SJCRH30 (cell line): ENCODE measurements around the gene HORMAD2. TPM values are rescaled to one million over a fixed set of nuclear protein-coding genes. Genes with fewer than 3 reads are reported as not detected.
"Not testable (repeated sequence)": the region's sequence is repeated elsewhere in the genome, so short reads cannot be mapped to it uniquely, and the experiment has no call there.

ENCODE experiments used
- DNase-seq, 2 experiments: peaks; one replicate each; pipeline ENCODE4 v3.0.0-alpha.2; 2015 to 2020
- H3K27ac ChIP-seq: fragments of 250-450 bp; sonication (Bioruptor Pico); 2 replicates; pipeline ENCODE4 v1.5.1; 2020; ENCODE audit warnings: mild to moderate bottlenecking, moderate library complexity
- H3K27me3 ChIP-seq: fragments of 250-450 bp; sonication (Bioruptor Pico); 2 replicates; pipeline ENCODE4 v1.5.1; 2020; ENCODE audit warnings: mild to moderate bottlenecking, moderate library complexity
- H3K36me3 ChIP-seq: fragments of 250-450 bp; sonication (Bioruptor Pico); 2 replicates; pipeline ENCODE4 v1.5.1; 2020; ENCODE audit warnings: mild to moderate bottlenecking, moderate library complexity
- H3K4me1 ChIP-seq: fragments of 250-450 bp; sonication (Bioruptor Pico); 2 replicates; pipeline ENCODE4 v1.5.1; 2020; ENCODE audit warnings: mild to moderate bottlenecking, moderate library complexity
- H3K4me3 ChIP-seq: fragments of 250-450 bp; sonication (Bioruptor Pico); 2 replicates; pipeline ENCODE4 v1.5.1; 2020; ENCODE audit warnings: mild to moderate bottlenecking, moderate library complexity
- H3K9me3 ChIP-seq: fragments of 250-450 bp; sonication (Bioruptor Pico); replicated peaks from 2 replicates; pipeline ENCODE4 v1.5.1; 2020; ENCODE audit warnings: mild to moderate bottlenecking, moderate library complexity
- total RNA-seq: library from RNA; depleted of rRNA; stranded (reverse); fragments of >200 nt; shearing (Covaris generic); gene quantifications from 2 replicates; pipeline ENCODE4 v1.2.3, GENCODE V29; 2014

The HORMAD2 gene
- total RNA-seq, 1 experiment from 2014 or later, result not detected

DNA sequence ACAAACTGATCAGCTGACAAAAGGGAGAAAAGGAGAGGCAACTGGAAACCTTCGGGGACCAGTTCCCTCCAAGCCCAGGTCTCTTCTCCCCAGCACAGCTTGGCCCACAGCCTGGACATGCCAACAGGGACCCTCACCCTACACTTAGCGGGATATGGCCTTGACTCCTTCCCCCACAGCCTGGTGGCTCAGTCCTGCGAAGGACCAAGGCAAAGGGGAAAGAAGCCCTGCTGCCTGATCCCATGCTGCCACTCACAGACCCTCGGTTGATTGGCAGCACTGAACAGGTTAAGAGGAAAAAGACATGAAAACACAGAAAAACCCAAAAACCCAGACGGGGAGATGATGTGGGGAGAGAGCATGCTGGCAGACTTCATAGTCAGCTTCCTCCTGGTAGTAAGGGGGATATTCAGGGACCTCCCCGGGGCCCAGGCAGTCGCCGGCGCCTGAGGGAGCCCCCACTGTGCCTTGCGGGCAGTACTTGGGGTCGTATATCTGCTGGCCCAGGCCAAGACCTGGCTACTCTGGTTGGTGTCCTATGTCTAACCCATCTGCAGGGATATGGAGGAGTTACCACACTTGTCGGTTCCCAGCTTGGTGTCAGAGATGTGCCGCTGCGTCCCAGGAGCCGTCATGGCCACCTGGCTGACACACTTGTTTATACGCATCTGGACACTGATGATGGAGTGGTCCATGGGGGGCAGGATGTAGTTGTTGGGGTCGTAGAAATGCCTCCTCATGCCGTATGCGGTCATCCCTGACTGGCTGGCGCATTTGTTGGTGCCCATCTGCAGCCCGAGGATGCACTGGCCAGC lies 34.2 kb upstream of the HORMAD2 start:
- H3K36me3 ChIP-seq, result no peaks in the 10 kb centered on the region
- no peaks in the 10 kb centered on the region for H3K27me3 ChIP-seq
- no peak overlapping the region for H3K27ac ChIP-seq
- no peaks in the 10 kb centered on the region for H3K9me3 ChIP-seq
- no peak overlapping the region for H3K4me3 ChIP-seq
- H3K4me1 ChIP-seq, result peaks cover 15% of the 10 kb centered on the region
- no peak for DNase-seq

DNA sequence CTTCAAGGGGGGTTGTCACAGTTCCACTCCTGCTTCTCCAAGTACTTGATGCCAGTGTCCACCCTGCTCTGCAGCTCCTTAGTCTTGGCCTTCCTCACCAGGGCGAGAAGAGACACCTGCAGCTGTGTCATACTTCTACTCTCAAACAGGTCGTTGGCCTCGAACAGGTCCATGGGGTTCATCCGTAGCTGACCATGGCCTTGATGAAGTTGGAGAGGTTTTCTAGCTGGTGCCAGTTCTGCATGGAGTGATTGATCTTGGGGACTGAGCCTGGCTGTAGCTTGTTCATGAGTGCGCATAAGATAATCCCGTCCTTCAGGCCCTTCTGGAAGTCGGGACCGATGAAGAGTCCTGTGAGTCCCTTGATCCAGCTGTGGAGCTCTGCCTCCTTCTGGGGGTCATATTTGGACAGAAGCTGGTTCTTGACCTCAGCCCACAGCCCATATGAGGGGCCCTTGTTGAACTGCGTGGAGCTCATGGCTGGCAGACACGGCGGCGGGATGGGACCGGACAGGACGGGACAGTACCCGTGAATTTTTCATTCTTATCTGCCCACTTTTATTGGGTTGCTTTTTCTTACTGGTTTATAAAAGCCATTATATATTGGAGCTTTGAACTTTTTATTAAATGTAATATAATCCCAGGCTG lies 33.4 kb upstream of the HORMAD2 start:
- Histone ChIP-seq H3K4me3 (no peak overlapping the region), H3K27ac (no peak overlapping the region), H3K4me1 (peaks cover 15% of the 10 kb centered on the region), H3K9me3 (no peaks in the 10 kb centered on the region), H3K36me3 (no peaks in the 10 kb centered on the region), H3K27me3 (no peaks in the 10 kb centered on the region)
- DNase-seq, result no peak

DNA sequence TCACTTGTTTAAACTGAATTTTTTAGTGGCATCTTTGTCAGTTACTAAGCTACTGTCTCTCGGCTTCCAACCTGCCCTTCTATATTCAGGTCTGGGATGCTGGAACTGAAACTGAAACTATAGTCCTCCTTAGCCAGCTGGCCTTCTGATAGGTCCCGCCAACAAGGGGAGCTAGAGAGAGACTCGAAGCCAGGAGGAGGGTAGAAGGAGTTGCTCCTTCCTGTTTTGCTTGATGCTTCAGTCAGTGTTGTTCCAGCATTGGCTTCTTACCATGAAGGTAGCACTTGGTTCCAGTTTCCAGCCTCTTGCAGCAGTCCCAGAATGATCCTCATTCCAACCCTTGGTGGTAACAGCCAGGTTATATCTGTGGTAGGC lies 32.9 kb upstream of the HORMAD2 start:
- DNase-seq, result no peak
- Histone ChIP-seq H3K9me3 (no peaks in the 10 kb centered on the region), H3K27me3 (no peaks in the 10 kb centered on the region), H3K36me3 (no peaks in the 10 kb centered on the region), H3K27ac (no peak overlapping the region), H3K4me1 (peaks cover 15% of the 10 kb centered on the region), H3K4me3 (no peak overlapping the region)

DNA sequence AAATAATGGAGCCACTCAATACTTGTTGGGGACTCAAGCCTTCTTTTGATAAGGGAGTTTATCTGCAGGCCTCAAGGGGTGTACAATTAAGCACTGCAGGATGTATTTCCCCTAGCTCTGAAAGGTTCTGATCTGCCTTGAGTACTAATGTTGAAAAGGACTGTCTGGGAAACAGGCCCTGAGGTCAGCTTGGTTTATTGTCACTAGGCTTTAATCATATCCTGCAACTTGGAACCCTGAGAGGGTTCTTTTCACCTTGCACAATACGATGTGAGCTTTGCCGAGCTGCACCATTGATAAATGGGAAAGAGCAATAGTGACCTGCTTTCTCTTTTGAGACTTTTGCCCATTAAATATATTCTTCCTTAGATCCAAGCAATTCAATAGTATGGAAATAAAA lies 31.6 kb upstream of the HORMAD2 start:
- H3K9me3 ChIP-seq, result no peaks in the 10 kb centered on the region
- no peak for DNase-seq
- no peak overlapping the region for H3K27ac ChIP-seq
- peaks cover 17% of the 10 kb centered on the region for H3K4me1 ChIP-seq
- H3K36me3 ChIP-seq, result no peaks in the 10 kb centered on the region
- no peaks in the 10 kb centered on the region for H3K27me3 ChIP-seq
- no peak overlapping the region for H3K4me3 ChIP-seq

DNA sequence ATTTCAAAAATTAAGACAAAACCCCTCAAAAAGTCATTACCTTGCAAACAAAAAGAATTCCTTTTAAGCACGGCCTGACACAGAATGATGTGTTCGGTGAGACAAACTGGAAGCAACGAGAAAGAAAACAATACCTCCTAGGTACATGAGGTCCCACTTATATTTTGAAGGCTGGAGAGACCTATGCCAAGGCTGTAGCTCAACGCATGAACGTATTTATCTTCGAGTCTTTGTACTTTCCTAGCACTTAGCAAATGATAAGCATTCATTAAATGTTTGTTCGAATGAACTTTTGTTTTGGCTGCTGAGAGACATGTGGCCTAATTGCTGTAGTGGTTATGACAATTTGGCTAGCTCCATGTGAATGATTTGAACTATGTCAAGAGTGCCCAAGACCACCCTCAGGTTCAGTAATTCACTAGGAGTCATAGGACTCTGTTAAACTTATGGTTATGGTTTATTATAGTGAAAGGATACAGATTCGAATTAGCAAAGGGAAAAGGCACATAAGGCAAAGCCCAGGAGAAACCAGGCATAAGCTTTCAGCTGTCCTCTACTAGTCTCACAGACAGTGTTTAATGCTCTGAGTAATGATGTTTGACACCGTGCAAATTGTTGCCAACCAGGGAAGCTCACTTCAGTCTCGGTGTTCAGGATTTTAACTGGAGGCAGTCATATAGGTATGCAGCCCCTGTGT lies 26.0 kb upstream of the HORMAD2 start:
- Histone ChIP-seq H3K36me3 (no peaks in the 10 kb centered on the region), H3K27me3 (no peaks in the 10 kb centered on the region), H3K9me3 (peaks cover 3% of the 10 kb centered on the region; the same call in 1 of the 2 replicates), H3K4me1 (peaks cover 17% of the 10 kb centered on the region; the same call in 1 of the 2 replicates), H3K4me3 (peak overlapping the region; percentile 22), H3K27ac (peak overlapping the region; percentile 92)
- peak in 1 of 2 experiments; percentile 83 for DNase-seq

DNA sequence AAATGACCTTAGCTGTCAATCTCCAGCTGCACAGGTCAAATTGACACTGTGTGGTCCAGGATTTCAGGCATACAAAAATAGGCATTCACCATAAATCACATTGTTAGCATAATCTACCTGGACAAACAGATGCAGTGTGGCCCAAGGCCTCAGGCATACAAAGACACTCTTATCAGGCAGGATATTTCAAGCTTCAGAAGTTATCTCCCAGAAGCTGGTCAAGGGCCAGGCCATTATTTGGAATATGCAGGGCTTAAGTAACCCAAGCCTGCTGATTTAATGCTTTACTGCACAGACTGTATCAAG lies 25.5 kb upstream of the HORMAD2 start:
- peak overlapping the region; percentile 92 for H3K27ac ChIP-seq
- H3K9me3 ChIP-seq, result peaks cover 3% of the 10 kb centered on the region; the same call in 1 of the 2 replicates
- peaks cover 17% of the 10 kb centered on the region; the same call in 1 of the 2 replicates for H3K4me1 ChIP-seq
- no peaks in the 10 kb centered on the region for H3K36me3 ChIP-seq
- no peaks in the 10 kb centered on the region for H3K27me3 ChIP-seq
- peak in 1 of 2 experiments; percentile 72 for DNase-seq
- no peak overlapping the region for H3K4me3 ChIP-seq

DNA sequence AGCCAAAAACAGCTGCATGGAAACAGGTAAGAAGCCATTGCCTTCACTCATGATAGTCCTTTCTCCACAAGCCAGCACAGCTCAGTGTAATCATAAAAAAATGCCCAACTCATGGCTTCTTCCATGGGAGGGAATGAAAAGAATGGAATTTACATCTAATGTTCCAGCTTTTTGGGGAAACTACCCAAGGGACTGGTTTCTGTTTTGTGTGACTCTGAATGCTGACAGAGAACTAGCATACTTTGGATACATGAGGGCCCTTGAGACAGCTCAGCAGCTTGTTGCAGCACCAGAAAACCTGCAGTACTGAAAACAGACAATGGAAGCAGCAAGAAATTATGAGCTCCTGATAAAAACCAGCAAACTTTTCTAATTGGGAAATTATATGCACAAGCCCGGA lies 24.2 kb upstream of the HORMAD2 start:
- Histone ChIP-seq H3K9me3 (peaks cover 3% of the 10 kb centered on the region; the same call in 1 of the 2 replicates), H3K36me3 (no peaks in the 10 kb centered on the region), H3K27me3 (no peaks in the 10 kb centered on the region), H3K4me1 (peaks cover 17% of the 10 kb centered on the region; the same call in 1 of the 2 replicates), H3K4me3 (no peak overlapping the region), H3K27ac (no peak overlapping the region)
- DNase-seq, result no peak

DNA sequence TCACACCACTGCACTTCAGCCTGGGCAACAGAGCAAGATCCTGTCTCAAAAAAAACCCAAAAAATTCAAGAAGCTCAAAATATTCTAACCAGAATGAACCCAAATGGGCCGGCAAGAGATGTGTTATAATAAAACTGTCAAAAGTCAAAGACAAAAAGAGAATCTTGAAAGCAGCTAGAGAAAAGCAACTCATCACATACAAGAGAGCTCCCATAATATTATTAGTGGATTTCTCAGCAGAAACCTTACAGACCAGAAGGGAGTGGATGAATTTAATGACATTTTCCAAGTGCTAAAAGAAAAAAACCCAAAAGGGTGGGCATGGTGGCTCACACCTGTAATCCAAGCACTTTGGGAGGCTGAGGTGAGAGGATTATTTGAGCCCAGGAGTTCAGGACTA lies 22.9 kb upstream of the HORMAD2 start:
- peaks cover 17% of the 10 kb centered on the region; the same call in 1 of the 2 replicates for H3K4me1 ChIP-seq
- no peaks in the 10 kb centered on the region for H3K27me3 ChIP-seq
- H3K9me3 ChIP-seq, result peaks cover 3% of the 10 kb centered on the region; the same call in 1 of the 2 replicates
- H3K4me3 ChIP-seq, result no peak overlapping the region
- DNase-seq, result no peak
- no peak overlapping the region for H3K27ac ChIP-seq
- no peaks in the 10 kb centered on the region for H3K36me3 ChIP-seq

DNA sequence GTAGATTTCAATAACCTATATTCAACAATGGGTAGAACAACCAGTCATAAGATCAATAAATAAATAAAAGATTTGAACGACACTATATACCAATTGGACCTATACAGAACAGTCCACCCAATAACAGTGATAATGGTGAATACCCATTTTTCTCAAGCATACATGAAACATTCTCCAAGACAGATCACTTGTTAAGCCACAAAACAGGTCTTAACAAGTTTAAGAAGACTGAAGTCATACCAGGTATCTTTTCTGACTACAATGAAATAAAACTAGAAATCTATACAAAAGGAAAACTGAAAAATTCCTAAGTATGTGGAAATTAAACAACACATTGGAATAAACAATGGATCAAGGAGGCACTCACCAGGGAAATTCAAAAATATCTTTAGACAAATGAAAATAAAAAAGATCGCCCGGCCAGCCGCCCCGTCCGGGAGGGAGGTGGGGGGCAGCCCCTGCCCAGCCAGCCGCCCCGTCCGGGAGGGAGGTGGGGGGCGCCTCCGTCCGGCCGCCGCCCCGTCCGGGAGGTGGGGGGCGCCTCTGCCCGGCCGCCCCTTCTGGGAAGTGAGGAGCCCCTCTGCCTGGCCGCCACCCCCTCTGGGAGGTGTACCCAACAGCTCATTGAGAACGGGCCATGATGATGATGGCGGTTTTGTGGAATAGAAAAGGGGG lies 20.8 kb upstream of the HORMAD2 start:
- H3K27ac ChIP-seq, H3K9me3 ChIP-seq, H3K4me1 ChIP-seq, H3K27me3 ChIP-seq, DNase-seq, H3K36me3 ChIP-seq, H3K4me3 ChIP-seq: not testable (repeated sequence)

DNA sequence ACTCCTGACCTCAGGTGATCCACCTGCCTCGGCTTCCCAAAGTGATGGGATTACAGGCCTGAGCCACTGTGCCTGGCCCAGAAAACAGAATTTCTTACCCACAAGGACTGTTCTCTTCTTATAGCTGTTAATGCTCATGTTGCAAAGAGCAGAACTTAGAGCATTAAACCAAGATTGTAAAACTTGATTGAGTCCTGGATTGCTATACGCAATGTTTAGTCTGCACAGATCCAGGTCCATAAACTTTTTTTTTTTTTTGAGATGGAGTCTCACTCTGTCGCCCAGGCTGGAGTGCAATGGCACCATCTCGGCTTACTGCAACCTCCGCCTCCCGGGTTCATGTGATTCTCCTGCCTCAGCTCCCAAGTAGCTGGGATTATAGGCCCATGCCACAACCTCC lies 19.2 kb upstream of the HORMAD2 start:
- DNase-seq, H3K4me3 ChIP-seq, H3K4me1 ChIP-seq, H3K36me3 ChIP-seq, H3K9me3 ChIP-seq, H3K27me3 ChIP-seq, H3K27ac ChIP-seq: not testable (repeated sequence)

DNA sequence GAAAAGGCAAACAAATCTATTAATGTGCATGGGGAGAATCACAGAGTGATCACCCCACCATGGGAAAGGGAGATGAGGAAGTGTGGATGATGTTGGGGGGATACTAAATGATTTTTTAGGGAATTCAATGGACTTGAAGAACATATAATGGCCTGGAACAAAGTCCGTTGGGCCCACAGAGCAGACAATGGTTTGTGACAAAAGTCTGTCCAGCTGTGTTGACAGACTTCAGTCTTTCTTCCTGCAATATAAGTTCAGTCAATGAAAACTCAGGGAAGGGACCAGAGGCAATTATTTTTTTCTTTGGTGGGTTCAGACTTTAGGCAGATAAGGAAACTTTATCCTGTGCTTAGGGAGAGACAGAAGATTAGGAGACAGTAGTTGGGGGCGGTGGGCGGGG lies 18.0 kb upstream of the HORMAD2 start:
- Histone ChIP-seq H3K4me3 (no peak overlapping the region), H3K4me1 (no peaks in the 10 kb centered on the region), H3K27me3 (no peaks in the 10 kb centered on the region), H3K36me3 (no peaks in the 10 kb centered on the region), H3K9me3 (no peaks in the 10 kb centered on the region; the same call in 1 of the 2 replicates), H3K27ac (no peak overlapping the region)
- no peak for DNase-seq

DNA sequence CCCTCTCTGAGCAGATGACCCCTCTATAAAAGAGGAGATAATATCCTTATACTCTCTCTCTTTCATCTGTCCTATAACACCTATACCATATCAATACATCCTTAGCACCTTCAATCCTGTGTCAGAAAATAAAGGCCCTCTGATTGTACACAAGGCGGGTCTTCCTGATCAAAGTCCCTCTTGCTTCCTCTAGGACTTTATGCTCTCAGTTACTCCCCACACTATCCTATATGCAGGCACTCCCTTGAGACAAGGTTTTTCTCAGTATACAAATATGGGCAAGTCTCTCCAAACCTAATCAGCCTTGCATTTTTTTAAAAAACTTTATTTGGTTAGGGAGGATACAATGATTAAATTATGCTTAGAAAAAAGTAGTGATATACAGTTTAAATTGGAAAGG lies 17.3 kb upstream of the HORMAD2 start:
- Histone ChIP-seq H3K9me3 (no peaks in the 10 kb centered on the region), H3K27me3 (no peaks in the 10 kb centered on the region), H3K4me1 (no peaks in the 10 kb centered on the region), H3K36me3 (no peaks in the 10 kb centered on the region), H3K4me3 (no peak overlapping the region), H3K27ac (no peak overlapping the region)
- no peak for DNase-seq

DNA sequence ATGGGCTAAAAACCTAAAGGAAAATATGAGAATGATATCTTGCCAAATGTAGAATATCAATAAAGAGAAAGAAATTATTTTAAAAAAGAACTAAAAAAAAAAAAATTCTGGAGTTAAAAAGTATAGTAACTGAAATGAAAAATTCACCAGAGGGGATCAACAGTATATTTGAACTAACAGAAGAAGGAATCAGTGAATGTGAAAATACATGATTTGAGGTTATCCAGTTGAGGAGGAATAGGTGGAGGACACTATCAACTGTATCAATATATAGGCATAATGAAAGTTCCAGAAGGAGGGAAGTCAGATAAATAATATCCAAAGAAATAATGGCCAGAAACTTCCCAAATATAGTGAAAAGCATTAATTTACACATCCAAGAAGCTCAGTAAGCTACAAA lies 16.1 kb upstream of the HORMAD2 start:
- Histone ChIP-seq H3K36me3 (no peaks in the 10 kb centered on the region), H3K27ac (no peak overlapping the region), H3K4me3 (no peak overlapping the region), H3K27me3 (no peaks in the 10 kb centered on the region), H3K9me3 (no peaks in the 10 kb centered on the region), H3K4me1 (no peaks in the 10 kb centered on the region)
- no peak for DNase-seq

DNA sequence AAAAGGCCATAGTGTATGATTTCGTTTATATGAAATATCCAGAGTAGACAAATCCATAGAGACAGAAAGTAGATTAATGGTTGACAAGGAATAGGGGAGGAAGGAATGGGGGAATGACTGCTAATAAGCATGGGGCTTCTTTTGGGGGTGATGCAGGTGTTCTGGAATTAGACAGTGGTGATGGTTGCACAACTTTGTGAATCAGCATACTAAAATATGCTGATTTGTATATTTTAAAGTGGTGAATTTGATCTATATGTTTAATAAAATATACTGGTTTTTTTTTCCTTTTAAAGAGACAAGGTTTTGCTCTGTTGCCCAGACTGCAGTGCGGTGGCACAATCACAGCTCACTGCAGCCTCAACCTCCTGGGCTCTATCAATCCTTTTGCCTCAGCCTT lies 6.5 kb upstream of the HORMAD2 start:
- no peak for DNase-seq
- H3K4me1 ChIP-seq, result no peaks in the 10 kb centered on the region
- no peak overlapping the region for H3K27ac ChIP-seq
- no peaks in the 10 kb centered on the region for H3K36me3 ChIP-seq
- H3K27me3 ChIP-seq, result no peaks in the 10 kb centered on the region
- H3K9me3 ChIP-seq, result no peaks in the 10 kb centered on the region
- H3K4me3 ChIP-seq, result no peak overlapping the region

DNA sequence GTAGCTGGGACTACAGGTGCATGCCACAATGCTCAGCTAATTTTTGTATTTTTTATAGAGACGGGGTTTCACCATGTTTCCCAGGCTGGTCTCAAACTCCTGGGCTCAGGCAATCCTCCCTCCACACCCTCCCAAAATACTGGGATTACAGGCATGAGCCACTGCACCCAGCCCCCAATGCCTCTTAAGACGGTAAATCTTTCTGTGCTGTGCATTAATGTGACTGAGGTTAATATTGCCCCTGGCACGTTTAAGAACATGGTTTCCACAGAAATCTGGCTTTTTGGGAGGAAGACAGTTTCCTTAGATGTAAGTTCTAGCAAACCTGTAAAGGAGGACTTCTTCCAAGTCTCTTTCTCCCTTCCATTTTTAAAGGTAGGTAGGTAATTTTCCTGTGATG lies 6.1 kb upstream of the HORMAD2 start:
- no peak overlapping the region for H3K4me3 ChIP-seq
- no peaks in the 10 kb centered on the region for H3K27me3 ChIP-seq
- H3K27ac ChIP-seq, result no peak overlapping the region
- no peaks in the 10 kb centered on the region for H3K36me3 ChIP-seq
- no peak for DNase-seq
- H3K9me3 ChIP-seq, result no peaks in the 10 kb centered on the region
- H3K4me1 ChIP-seq, result no peaks in the 10 kb centered on the region
